ENCODE data around the gene PFAS.

- TF ChIP-seq CTCF (IDR thresholded peaks at IDR 0.05) (no peak), POLR2AphosphoS5 (IDR thresholded peaks at IDR 0.05) (no peak)
Measured at GRCh38 chr17:8273884-8274444, 24.9 kb downstream of the PFAS start.
